Measurements from ENCODE around the gene HLF.

HLF gene

DNA sequence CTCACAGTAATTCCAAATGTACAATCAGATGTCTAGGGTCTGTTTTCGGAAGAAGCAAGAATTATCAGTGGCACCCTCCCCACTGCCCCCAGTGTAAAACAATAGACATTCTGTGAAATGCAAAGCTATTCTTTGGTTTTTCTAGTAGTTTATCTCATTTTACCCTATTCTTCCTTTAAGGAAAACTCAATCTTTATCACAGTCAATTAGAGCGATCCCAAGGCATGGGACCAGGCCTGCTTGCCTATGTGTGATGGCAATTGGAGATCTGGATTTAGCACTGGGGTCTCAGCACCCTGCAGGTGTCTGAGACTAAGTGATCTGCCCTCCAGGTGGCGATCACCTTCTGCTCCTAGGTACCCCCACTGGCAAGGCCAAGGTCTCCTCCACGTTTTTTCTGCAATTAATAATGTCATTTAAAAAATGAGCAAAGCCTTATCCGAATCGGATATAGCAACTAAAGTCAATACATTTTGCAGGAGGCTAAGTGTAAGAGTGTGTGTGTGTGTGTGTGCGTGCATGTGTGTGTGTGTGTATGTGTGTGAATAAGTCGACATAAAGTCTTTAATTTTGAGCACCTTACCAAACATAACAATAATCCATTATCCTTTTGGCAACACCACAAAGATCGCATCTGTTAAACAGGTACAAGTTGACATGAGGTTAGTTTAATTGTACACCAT lies 59.7 kb downstream of the HLF start:
- Histone ChIP-seq H3K4me2 (ENCODE audit: low read length) (no peak overlapping the region), H3K27ac (ENCODE audit: low read depth, low read length) (no peak overlapping the region), H3K9ac (ENCODE audit: low read length) (no peak overlapping the region), H3K14ac (ENCODE audit: low read length) (no peak overlapping the region), H3K18ac (ENCODE audit: low read length) (no peak overlapping the region), H2BK5ac (ENCODE audit: low read depth, low read length, poor library complexity) (no peak overlapping the region), H2AK5ac (ENCODE audit: low read length) (no peak overlapping the region), H3K9me3 (ENCODE audit: insufficient read depth, low read depth, low read length) (peaks cover 2% of the 10 kb centered on the region), H3K23ac (ENCODE audit: low read length) (no peak overlapping the region), H3K4ac (ENCODE audit: low read depth, low read length) (no peak overlapping the region), H3K36me3 (ENCODE audit: control insufficient read depth in 1 of 2, insufficient read depth in 2 of 2, low read length in 2 of 2) (no peaks in the 10 kb centered on the region), H4K12ac (ENCODE audit: low read depth, low read length) (no peak overlapping the region), H4K8ac (ENCODE audit: low read depth, low read length) (no peak overlapping the region), H4K91ac (ENCODE audit: low read depth, low read length) (no peak overlapping the region), H3K79me2 (ENCODE audit: control insufficient read depth, insufficient read depth, low read length, poor library complexity) (no peaks in the 10 kb centered on the region), H2BK12ac (ENCODE audit: low read length) (no peak overlapping the region), H3K4me3 (ENCODE audit: low read depth, low read length) (no peak overlapping the region), H3K79me1 (ENCODE audit: low read length) (no peaks in the 10 kb centered on the region), H3K4me1 (ENCODE audit: control insufficient read depth in 1 of 2, insufficient read depth in 2 of 2, low read length in 2 of 2) (peaks cover 0 to 2% of the 10 kb centered on the region in 2 experiments), H3K27me3 (ENCODE audit: insufficient read depth, low read length) (no peaks in the 10 kb centered on the region), H2BK120ac (ENCODE audit: insufficient read depth, low read length, poor library complexity) (no peak overlapping the region), H2AFZ (ENCODE audit: insufficient read depth, low read length, poor library complexity) (no peak overlapping the region)
- DNase-seq = no peak
- no CpG with 5 or more reads among the region's 9 CpGs for WGBS (ENCODE audit: extremely low coverage, insufficient coverage, insufficient read length)

DNA sequence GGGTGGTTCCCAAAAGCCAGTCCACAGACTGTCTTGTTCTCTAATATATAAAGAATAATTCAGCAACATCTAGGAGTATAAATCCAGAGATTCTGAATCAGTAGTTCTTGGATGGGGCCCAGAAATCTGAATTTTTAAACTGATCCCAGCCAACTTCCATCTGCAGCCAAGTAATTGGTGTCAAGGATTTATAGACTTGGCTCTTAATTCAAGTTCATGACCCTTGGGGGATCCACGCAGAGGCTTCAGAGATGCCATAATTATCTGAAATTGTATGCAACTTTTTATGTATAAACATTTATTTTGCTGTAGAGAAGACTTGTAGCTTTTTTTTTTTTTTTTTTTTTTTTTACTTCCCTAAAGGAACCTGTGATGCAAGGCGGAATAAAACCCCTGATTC lies 60.6 kb downstream of the HLF start:
- Histone ChIP-seq H3K4me3 (ENCODE audit: low read depth, low read length) (no peak overlapping the region), H3K79me1 (ENCODE audit: low read length) (no peaks in the 10 kb centered on the region), H3K9me3 (ENCODE audit: insufficient read depth, low read depth, low read length) (peaks cover 2% of the 10 kb centered on the region), H2BK12ac (ENCODE audit: low read length) (no peak overlapping the region), H3K36me3 (ENCODE audit: control insufficient read depth in 1 of 2, insufficient read depth in 2 of 2, low read length in 2 of 2) (no peaks in the 10 kb centered on the region), H3K4ac (ENCODE audit: low read depth, low read length) (no peak overlapping the region), H3K9ac (ENCODE audit: low read length) (no peak overlapping the region), H3K27me3 (ENCODE audit: insufficient read depth, low read length) (no peaks in the 10 kb centered on the region), H3K4me1 (ENCODE audit: control insufficient read depth in 1 of 2, insufficient read depth in 2 of 2, low read length in 2 of 2) (peaks cover 0 to 2% of the 10 kb centered on the region in 2 experiments), H3K4me2 (ENCODE audit: low read length) (no peak overlapping the region), H3K79me2 (ENCODE audit: control insufficient read depth, insufficient read depth, low read length, poor library complexity) (no peaks in the 10 kb centered on the region), H3K23ac (ENCODE audit: low read length) (no peak overlapping the region), H2BK120ac (ENCODE audit: insufficient read depth, low read length, poor library complexity) (no peak overlapping the region), H2AK5ac (ENCODE audit: low read length) (no peak overlapping the region), H3K14ac (ENCODE audit: low read length) (no peak overlapping the region), H4K8ac (ENCODE audit: low read depth, low read length) (no peak overlapping the region), H4K12ac (ENCODE audit: low read depth, low read length) (no peak overlapping the region), H2BK5ac (ENCODE audit: low read depth, low read length, poor library complexity) (no peak overlapping the region), H3K18ac (ENCODE audit: low read length) (no peak overlapping the region), H2AFZ (ENCODE audit: insufficient read depth, low read length, poor library complexity) (no peak overlapping the region), H4K91ac (ENCODE audit: low read depth, low read length) (no peak overlapping the region), H3K27ac (ENCODE audit: low read depth, low read length) (no peak overlapping the region)
- no peak for DNase-seq
- WGBS (ENCODE audit: extremely low coverage, insufficient coverage, insufficient read length) = no CpG with 5 or more reads among the region's 2 CpGs

DNA sequence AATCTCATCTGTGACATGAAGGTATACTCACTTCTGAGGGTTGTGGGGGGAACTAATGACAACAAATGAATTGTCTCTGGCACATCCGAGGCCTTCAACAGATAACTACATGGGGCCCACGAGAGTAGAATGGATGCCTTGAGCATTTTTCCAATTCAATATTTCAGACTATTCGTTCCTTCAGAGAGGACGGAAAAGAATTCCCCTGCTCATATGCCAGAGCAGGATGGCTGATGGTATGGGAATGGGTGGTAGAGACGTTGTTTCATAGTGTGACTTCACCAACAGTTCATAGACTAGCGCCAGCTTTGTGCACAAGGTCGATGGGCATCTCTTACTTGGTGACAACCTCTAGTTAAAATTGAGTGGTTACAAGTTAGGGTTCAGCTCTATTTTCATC lies 61.3 kb downstream of the HLF start:
- Histone ChIP-seq H2BK5ac (ENCODE audit: low read depth, low read length, poor library complexity) (no peak overlapping the region), H3K9ac (ENCODE audit: low read length) (peak overlapping the region; percentile 39), H3K18ac (ENCODE audit: low read length) (no peak overlapping the region), H3K27me3 (ENCODE audit: insufficient read depth, low read length) (no peaks in the 10 kb centered on the region), H4K12ac (ENCODE audit: low read depth, low read length) (no peak overlapping the region), H3K27ac (ENCODE audit: low read depth, low read length) (no peak overlapping the region), H4K8ac (ENCODE audit: low read depth, low read length) (no peak overlapping the region), H2AK5ac (ENCODE audit: low read length) (no peak overlapping the region), H4K91ac (ENCODE audit: low read depth, low read length) (no peak overlapping the region), H2AFZ (ENCODE audit: insufficient read depth, low read length, poor library complexity) (no peak overlapping the region), H3K4ac (ENCODE audit: low read depth, low read length) (no peak overlapping the region), H3K4me1 (ENCODE audit: control insufficient read depth in 1 of 2, insufficient read depth in 2 of 2, low read length in 2 of 2) (peaks cover 0 to 2% of the 10 kb centered on the region in 2 experiments), H3K23ac (ENCODE audit: low read length) (no peak overlapping the region), H3K9me3 (ENCODE audit: insufficient read depth, low read depth, low read length) (peaks cover 2% of the 10 kb centered on the region), H3K79me1 (ENCODE audit: low read length) (no peaks in the 10 kb centered on the region), H3K4me3 (ENCODE audit: low read depth, low read length) (no peak overlapping the region), H3K36me3 (ENCODE audit: control insufficient read depth in 1 of 2, insufficient read depth in 2 of 2, low read length in 2 of 2) (no peaks in the 10 kb centered on the region), H3K79me2 (ENCODE audit: control insufficient read depth, insufficient read depth, low read length, poor library complexity) (no peaks in the 10 kb centered on the region), H3K14ac (ENCODE audit: low read length) (no peak overlapping the region), H2BK120ac (ENCODE audit: insufficient read depth, low read length, poor library complexity) (no peak overlapping the region), H3K4me2 (ENCODE audit: low read length) (no peak overlapping the region), H2BK12ac (ENCODE audit: low read length) (no peak overlapping the region)
- WGBS (ENCODE audit: extremely low coverage, insufficient coverage, insufficient read length) = no CpG with 5 or more reads among the region's 7 CpGs
- DNase-seq = no peak

DNA sequence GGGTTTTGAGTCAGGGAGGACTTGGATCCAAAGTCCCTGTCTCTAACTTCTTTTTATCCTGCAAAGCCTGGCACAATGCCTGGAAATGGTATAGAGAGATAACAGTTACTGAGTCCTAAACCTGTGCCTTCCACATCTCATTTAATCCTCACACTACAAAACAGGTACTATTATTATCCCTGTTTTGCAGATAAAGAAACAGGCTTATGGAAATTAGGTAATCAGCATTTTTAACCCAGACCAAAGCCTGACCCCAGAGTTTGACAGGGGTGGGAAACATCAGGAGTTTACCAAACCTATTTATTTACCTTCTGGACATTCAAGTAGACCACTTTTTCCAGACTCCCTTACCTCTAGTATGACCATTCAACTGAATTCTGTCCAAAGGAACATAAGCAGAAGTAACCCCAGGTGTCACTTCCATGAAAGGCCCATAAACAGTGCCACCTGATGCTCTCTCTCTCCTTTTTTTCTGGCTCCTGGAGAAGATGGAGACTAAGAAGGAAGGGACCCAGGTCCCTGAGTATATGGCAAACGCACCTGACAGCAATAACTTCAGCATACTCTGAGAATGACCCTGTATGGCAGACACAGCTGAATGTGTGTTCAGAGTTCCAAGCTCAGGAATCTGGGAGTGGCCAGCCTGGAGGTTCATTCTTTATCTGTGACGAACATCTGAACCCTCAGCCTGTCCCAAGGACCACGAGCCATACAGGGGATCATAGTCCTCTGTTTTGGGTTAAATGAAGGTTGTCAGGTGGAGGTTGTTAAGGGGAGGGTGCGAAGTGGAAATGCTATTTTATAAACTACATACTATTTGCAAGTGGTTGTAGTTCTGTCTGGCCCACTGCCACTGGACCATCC lies 62.7 kb downstream of the HLF start:
- no CpG with 5 or more reads among the region's 4 CpGs for WGBS (ENCODE audit: extremely low coverage, insufficient coverage, insufficient read length)
- H3K79me2 ChIP-seq (ENCODE audit: control insufficient read depth, insufficient read depth, low read length, poor library complexity) = no peaks in the 10 kb centered on the region

More for the DNA sequence above, 62.7 kb downstream of the HLF start:
- H2BK120ac ChIP-seq (ENCODE audit: insufficient read depth, low read length, poor library complexity) = no peak overlapping the region
- H3K27ac ChIP-seq (ENCODE audit: low read depth, low read length) = no peak overlapping the region
- H4K12ac ChIP-seq (ENCODE audit: low read depth, low read length) = no peak overlapping the region
- H2AFZ ChIP-seq (ENCODE audit: insufficient read depth, low read length, poor library complexity) = no peak overlapping the region
- no peak overlapping the region for H3K4me2 ChIP-seq (ENCODE audit: low read length)
- H2BK5ac ChIP-seq (ENCODE audit: low read depth, low read length, poor library complexity) = no peak overlapping the region
- H4K91ac ChIP-seq (ENCODE audit: low read depth, low read length) = no peak overlapping the region
- no peaks in the 10 kb centered on the region for H3K79me1 ChIP-seq (ENCODE audit: low read length)
- H3K14ac ChIP-seq (ENCODE audit: low read length) = no peak overlapping the region
- no peak overlapping the region for H2BK12ac ChIP-seq (ENCODE audit: low read length)
- H4K8ac ChIP-seq (ENCODE audit: low read depth, low read length) = no peak overlapping the region
- H3K4me1 ChIP-seq (ENCODE audit: control insufficient read depth in 1 of 2, insufficient read depth in 2 of 2, low read length in 2 of 2) = peaks cover 0 to 2% of the 10 kb centered on the region in 2 experiments
- H3K4ac ChIP-seq (ENCODE audit: low read depth, low read length) = no peak overlapping the region
- no peak overlapping the region for H3K9ac ChIP-seq (ENCODE audit: low read length)
- H3K9me3 ChIP-seq (ENCODE audit: insufficient read depth, low read depth, low read length) = peaks cover 2% of the 10 kb centered on the region
- H3K18ac ChIP-seq (ENCODE audit: low read length) = no peak overlapping the region
- no peaks in the 10 kb centered on the region for H3K27me3 ChIP-seq (ENCODE audit: insufficient read depth, low read length)
- no peaks in the 10 kb centered on the region for H3K36me3 ChIP-seq (ENCODE audit: control insufficient read depth in 1 of 2, insufficient read depth in 2 of 2, low read length in 2 of 2)
- H3K23ac ChIP-seq (ENCODE audit: low read length) = no peak overlapping the region
- H2AK5ac ChIP-seq (ENCODE audit: low read length) = no peak overlapping the region
- H3K4me3 ChIP-seq (ENCODE audit: low read depth, low read length) = no peak overlapping the region
- DNase-seq = peak; percentile 72 to 94

All from trophoblast cell (in vitro differentiated cells and primary cell).